Naive thymus-derived CD4-positive, alpha-beta T cell (primary cell): ENCODE results near the gene MAN1A1. TPM values are rescaled to one million over a fixed set of nuclear protein-coding genes. Genes with fewer than 3 reads are reported as not detected.

Source experiments
- ATAC-seq: fragments of 150-1000 bp; cut with Tn5 transposase; 2 replicates; pipeline ENCODE4 v1.10.0; 2021; ENCODE audit warnings: mild to moderate bottlenecking, moderate library complexity
- CTCF ChIA-PET: fragments of 350-600 bp; sonication (Branson Sonifier 250); formaldehyde crosslinking; loops from one replicate; lab custom pipeline; 2021; ENCODE audit warnings: antibody characterized with exemption; lab: Charles Lee
- POLR2A ChIA-PET: fragments of 350-600 bp; sonication (Branson Sonifier 250); formaldehyde crosslinking; loops from one replicate; lab custom pipeline; 2021; ENCODE audit warnings: antibody characterized with exemption, inconsistent platforms; lab: Charles Lee
- DNase-seq, 9 donors: peaks; one replicate each; pipeline versions ENCODE4 v3.0.0 to v3.0.0-alpha.2; 2020 to 2022; ENCODE audit warnings: mixed read lengths in 1 of 9
- H3K27ac ChIP-seq: one replicate; pipeline ENCODE4 v1.7.0; 2013; ENCODE audit warnings: mild to moderate bottlenecking, low read depth, low read length, moderate library complexity
- H3K27me3 ChIP-seq, 2 donors: one replicate each; pipeline ENCODE4 v1.7.0; 2013; ENCODE audit warnings: low read length in 2 of 2, mild to moderate bottlenecking in 2 of 2, moderate library complexity in 2 of 2; ENCODE audit not compliant: control insufficient read depth in 2 of 2, insufficient read depth in 2 of 2
- H3K36me3 ChIP-seq, 3 experiments: 1 replicate in 2 of 3; 2 replicates in 1 of 3; pipeline ENCODE4 v1.7.0; 2013; ENCODE audit warnings: low read length in 3 of 3, mild to moderate bottlenecking in 3 of 3, moderate library complexity in 1 of 3; ENCODE audit not compliant: insufficient read depth in 3 of 3, control insufficient read depth in 2 of 3
- H3K4me1 ChIP-seq, 2 donors: one replicate each; pipeline ENCODE4 v1.7.0; 2013; ENCODE audit warnings: low read length in 2 of 2, mild to moderate bottlenecking in 2 of 2, moderate library complexity in 1 of 2; ENCODE audit not compliant: control insufficient read depth in 2 of 2, insufficient read depth in 2 of 2
- H3K4me3 ChIP-seq: 2 replicates; pipeline ENCODE4 v1.7.0; 2013; ENCODE audit warnings: mild to moderate bottlenecking, low read length
- H3K9me3 ChIP-seq, 3 experiments: 1 replicate in 2 of 3; 2 replicates in 1 of 3; pipeline ENCODE4 v1.7.0; 2013; ENCODE audit warnings: low read length in 3 of 3; ENCODE audit not compliant: control insufficient read depth in 2 of 3
- H3K27ac Mint-ChIP-seq, 9 donors: one replicate each; pipeline ENCODE4 v1.8.0; 2020 to 2022; ENCODE audit warnings: mixed read lengths in 9 of 9, mild to moderate bottlenecking in 8 of 9, moderate library complexity in 5 of 9, inconsistent platforms in 2 of 9
- H3K27me3 Mint-ChIP-seq, 5 donors: one replicate each; pipeline ENCODE4 v1.8.0; 2021 to 2022; ENCODE audit warnings: mixed read lengths in 5 of 5, mild to moderate bottlenecking in 1 of 5
- H3K36me3 Mint-ChIP-seq, 5 donors: one replicate each; pipeline ENCODE4 v1.8.0; 2020 to 2022; ENCODE audit warnings: mixed read lengths in 5 of 5, mild to moderate bottlenecking in 3 of 5, inconsistent platforms in 1 of 5
- H3K4me1 Mint-ChIP-seq, 7 donors: one replicate each; pipeline ENCODE4 v1.8.0; 2020 to 2022; ENCODE audit warnings: mixed read lengths in 7 of 7, mild to moderate bottlenecking in 3 of 7, inconsistent platforms in 1 of 7
- H3K4me3 Mint-ChIP-seq, 10 donors: one replicate each; pipeline ENCODE4 v1.8.0; 2020 to 2022; ENCODE audit warnings: mild to moderate bottlenecking in 10 of 10, mixed read lengths in 10 of 10, moderate library complexity in 6 of 10, inconsistent platforms in 2 of 10
- H3K9me3 Mint-ChIP-seq, 11 donors: one replicate each; pipeline ENCODE4 v1.8.0; 2020 to 2022; ENCODE audit warnings: mixed read lengths in 11 of 11, mild to moderate bottlenecking in 4 of 11, inconsistent platforms in 1 of 11, moderate library complexity in 1 of 11
- intact Hi-C, 2 donors: fragments of 100-400 bp; cut with micrococcal nuclease; formaldehyde crosslinking; loops; one replicate each; pipeline ENCODE4 v1.15.1; 2023
- polyA plus RNA-seq, 2 donors: library from polyadenylated mRNA; unstranded; fragments of 300-500 nt; fragmentation: Illumina TruSeq; gene quantifications; one replicate each; pipeline ENCODE4 v1.2.3, GENCODE V29; 2021
- total RNA-seq, 6 experiments: library from RNA in 5 of 6; stranded (reverse) in 5 of 6; gene quantifications; 1 replicate in 5 of 6; 2 replicates in 1 of 6; pipeline ENCODE4 v1.2.3 and lab custom pipeline; 2021 to 2026

The MAN1A1 gene
- total and polyA plus RNA-seq, 7 experiments from 2014 or later, result 5.4 to 22.3 (median 8.4) TPM

- no peaks in the 10 kb centered on the region for H3K27me3 ChIP-seq
- peaks cover 0 to 4% of the 10 kb centered on the region in 2 donors for H3K4me1 ChIP-seq
- H3K4me1 Mint-ChIP-seq, result peaks cover 0 to 8% (median 0%) of the 10 kb centered on the region in 7 donors
- CTCF ChIA-PET, result interaction anchor here (1.0 kb wide), 1 partner anchor 22 kb away, joined by 3 read pairs; no protein-coding TSS in a partner anchor
- peaks cover 0 to 17% (median 0%) of the 10 kb centered on the region in 5 donors for H3K27me3 Mint-ChIP-seq
- H3K4me3 ChIP-seq, result no peak overlapping the region
- POLR2A ChIA-PET, result no interaction called here
- H3K4me3 Mint-ChIP-seq, result no peak overlapping the region
- no peak overlapping the region for H3K27ac Mint-ChIP-seq
- intact Hi-C loops, result loop anchor here (2.0 to 10.0 kb wide), 4 partner anchors 215 to 1783 kb away; no protein-coding TSS in a partner anchor
- no peak for DNase-seq
- ATAC-seq, result no peak
- no peaks in the 10 kb centered on the region for H3K9me3 ChIP-seq
- no peaks in the 10 kb centered on the region for H3K9me3 Mint-ChIP-seq
- H3K36me3 Mint-ChIP-seq, result no peaks in the 10 kb centered on the region
- H3K36me3 ChIP-seq, result no peaks in the 10 kb centered on the region
- H3K27ac ChIP-seq, result no peak overlapping the region
These were observed 221.9 kb downstream of the MAN1A1 start for GRCh38 chr6:119127627-119128026.
